Muscle layer of duodenum (tissue), 2 donors: ENCODE measurements around the gene TMEM115.

ENCODE experiments used
- H3K27ac ChIP-seq: one replicate; pipeline ENCODE4 v1.7.0; 2013; ENCODE audit warnings: mild to moderate bottlenecking, low read length
- H3K27me3 ChIP-seq: one replicate; pipeline ENCODE4 v1.7.0; 2013; ENCODE audit warnings: low read depth, mild to moderate bottlenecking, control low read depth, low read length
- H3K36me3 ChIP-seq, 2 donors: one replicate each; pipeline ENCODE4 v1.7.0; 2013; ENCODE audit warnings: low read length in 2 of 2, control low read depth in 1 of 2, mild to moderate bottlenecking in 1 of 2; ENCODE audit not compliant: insufficient read depth in 2 of 2, control insufficient read depth in 1 of 2
- H3K4me1 ChIP-seq, 2 donors: one replicate each; pipeline ENCODE4 v1.7.0; 2013; ENCODE audit warnings: low read length in 2 of 2, mild to moderate bottlenecking in 2 of 2, control low read depth in 1 of 2, moderate library complexity in 1 of 2; ENCODE audit not compliant: insufficient read depth in 2 of 2, control insufficient read depth in 1 of 2
- H3K4me3 ChIP-seq, 2 donors: one replicate each; pipeline ENCODE4 v1.7.0; 2013; ENCODE audit warnings: low read length in 2 of 2, low read depth in 1 of 2, mild to moderate bottlenecking in 1 of 2
- H3K9me3 ChIP-seq, 2 donors: one replicate each; pipeline ENCODE4 v1.7.0; 2013; ENCODE audit warnings: low read length in 2 of 2, control low read depth in 1 of 2, mild to moderate bottlenecking in 1 of 2; ENCODE audit not compliant: control insufficient read depth in 1 of 2
- donor health status: healthy.

The TMEM115 gene

GRCh38 chr3:50358355-50358910 is 888 bp downstream of the TMEM115 start:
- Histone ChIP-seq H3K4me3 (peak overlapping the region; percentile 83 to 99), H3K4me1 (peaks cover 32 to 38% of the 10 kb centered on the region in 2 donors), H3K36me3 (peaks cover 30 to 31% of the 10 kb centered on the region in 2 donors), H3K27ac (peak overlapping the region; percentile 82), H3K9me3 (no peaks in the 10 kb centered on the region), H3K27me3 (no peaks in the 10 kb centered on the region)

DNA sequence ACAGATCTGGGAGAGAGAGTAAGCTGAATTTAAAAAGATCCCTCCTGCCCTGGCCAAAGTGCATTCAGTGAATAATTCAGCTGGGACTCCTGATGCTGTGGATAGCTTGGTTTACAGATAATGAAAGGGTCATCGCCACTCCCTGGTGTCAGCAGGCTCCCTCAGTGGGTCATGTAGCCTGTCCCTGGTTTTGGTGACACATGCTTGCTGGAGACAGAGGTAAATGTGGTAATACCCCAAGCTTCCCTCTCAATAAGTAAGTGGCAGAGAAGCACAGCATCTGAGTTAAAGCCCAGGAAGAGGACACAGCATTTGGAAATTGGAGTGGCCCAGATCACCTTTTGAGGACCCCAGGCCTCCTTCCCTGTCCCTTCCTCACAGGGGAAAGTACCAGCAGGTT is 1.8 kb downstream of the TMEM115 start:
- Histone ChIP-seq H3K27ac (peak overlapping the region; percentile 82), H3K4me3 (peak overlapping the region; percentile 83 to 99), H3K9me3 (no peaks in the 10 kb centered on the region), H3K27me3 (no peaks in the 10 kb centered on the region), H3K36me3 (peaks cover 33 to 35% of the 10 kb centered on the region in 2 donors), H3K4me1 (peaks cover 32 to 38% of the 10 kb centered on the region in 2 donors)

GRCh38 chr3:50356553-50356952 is 2.8 kb downstream of the TMEM115 start:
- Histone ChIP-seq H3K36me3 (peaks cover 33 to 35% of the 10 kb centered on the region in 2 donors), H3K27ac (peak overlapping the region; percentile 82), H3K9me3 (no peaks in the 10 kb centered on the region), H3K4me1 (peaks cover 33 to 41% of the 10 kb centered on the region in 2 donors), H3K27me3 (no peaks in the 10 kb centered on the region), H3K4me3 (peak overlapping the region; percentile 83 to 99)

DNA sequence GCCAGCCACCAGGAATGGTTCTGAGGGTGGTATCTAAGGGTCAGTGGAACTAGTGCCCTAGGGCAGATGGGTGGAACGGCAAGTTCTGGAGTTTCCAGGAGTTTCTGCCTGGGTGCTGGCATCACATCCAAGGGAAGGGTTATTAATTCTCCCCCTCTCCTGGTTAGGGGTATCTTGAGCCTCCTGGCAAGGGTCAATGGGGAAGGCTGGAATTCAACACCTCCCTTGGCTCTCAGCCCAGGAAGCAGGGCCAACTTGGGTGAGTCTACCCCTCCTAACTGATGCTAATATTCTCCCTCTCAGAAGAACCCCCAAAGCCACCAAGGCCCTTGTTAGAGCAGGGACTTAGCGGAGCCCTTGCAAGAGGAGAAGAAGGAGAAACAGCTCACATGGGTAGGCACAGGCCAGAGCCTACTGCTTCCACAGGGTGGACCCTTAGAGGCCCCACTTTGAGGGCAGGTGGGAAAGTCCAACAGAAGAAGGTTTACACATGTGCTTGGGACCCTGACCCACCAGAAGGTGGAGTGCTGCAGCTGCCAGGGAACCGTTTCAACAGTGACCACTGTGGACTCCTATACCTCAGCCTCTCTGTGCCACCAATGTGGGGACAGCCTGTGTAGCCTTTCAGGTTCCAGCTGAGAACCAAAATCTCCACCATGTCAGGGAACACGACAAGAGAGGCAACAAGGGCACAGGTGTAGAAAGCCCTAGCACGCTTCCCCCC is 3.3 kb downstream of the TMEM115 start:
- peaks cover 33 to 35% of the 10 kb centered on the region in 2 donors for H3K36me3 ChIP-seq
- no peaks in the 10 kb centered on the region for H3K27me3 ChIP-seq
- peaks cover 38 to 47% of the 10 kb centered on the region in 2 donors for H3K4me1 ChIP-seq
- H3K4me3 ChIP-seq = peak overlapping the region; percentile 83 to 99
- no peaks in the 10 kb centered on the region for H3K9me3 ChIP-seq
- H3K27ac ChIP-seq = peak overlapping the region; percentile 82

GRCh38 chr3:50354850-50355249 is 4.5 kb downstream of the TMEM115 start:
- H3K4me1 ChIP-seq = peaks cover 43 to 53% of the 10 kb centered on the region in 2 donors
- H3K4me3 ChIP-seq = no peak overlapping the region
- no peak overlapping the region for H3K27ac ChIP-seq
- peaks cover 33 to 38% of the 10 kb centered on the region in 2 donors for H3K36me3 ChIP-seq
- H3K27me3 ChIP-seq = no peaks in the 10 kb centered on the region
- no peaks in the 10 kb centered on the region for H3K9me3 ChIP-seq

DNA sequence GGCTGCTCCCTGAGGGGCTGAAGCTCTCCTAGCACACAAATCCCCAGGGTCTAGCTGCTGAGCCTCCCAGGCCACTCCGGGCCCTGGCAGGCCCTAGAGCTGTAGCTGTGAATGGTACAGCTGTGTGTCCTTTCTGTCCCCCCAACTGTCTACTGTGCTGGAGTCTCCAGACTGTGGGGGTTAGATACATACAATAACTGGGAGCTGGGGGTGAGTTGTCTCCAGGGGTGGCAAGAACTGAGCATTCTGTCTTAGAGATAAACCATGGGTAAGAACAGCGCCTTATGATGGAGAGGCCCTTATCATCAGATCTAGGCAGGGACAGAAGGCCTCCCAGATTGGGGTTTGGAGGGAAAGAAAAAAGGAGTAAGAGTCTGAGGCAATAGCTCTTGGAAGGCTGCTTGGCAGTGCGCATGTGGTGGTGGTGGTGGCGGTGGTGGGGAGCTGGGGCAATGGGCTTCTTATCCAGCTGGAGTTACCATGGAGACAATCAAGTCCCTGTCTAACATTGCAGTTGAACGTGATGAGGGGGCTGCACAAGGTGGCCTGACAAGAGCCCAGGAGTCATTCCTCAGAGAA is 5.0 kb downstream of the TMEM115 start:
- Histone ChIP-seq H3K27ac (no peak overlapping the region), H3K36me3 (peaks cover 33 to 38% of the 10 kb centered on the region in 2 donors), H3K9me3 (no peaks in the 10 kb centered on the region), H3K27me3 (no peaks in the 10 kb centered on the region), H3K4me3 (no peak overlapping the region), H3K4me1 (peaks cover 49 to 55% of the 10 kb centered on the region in 2 donors)

DNA sequence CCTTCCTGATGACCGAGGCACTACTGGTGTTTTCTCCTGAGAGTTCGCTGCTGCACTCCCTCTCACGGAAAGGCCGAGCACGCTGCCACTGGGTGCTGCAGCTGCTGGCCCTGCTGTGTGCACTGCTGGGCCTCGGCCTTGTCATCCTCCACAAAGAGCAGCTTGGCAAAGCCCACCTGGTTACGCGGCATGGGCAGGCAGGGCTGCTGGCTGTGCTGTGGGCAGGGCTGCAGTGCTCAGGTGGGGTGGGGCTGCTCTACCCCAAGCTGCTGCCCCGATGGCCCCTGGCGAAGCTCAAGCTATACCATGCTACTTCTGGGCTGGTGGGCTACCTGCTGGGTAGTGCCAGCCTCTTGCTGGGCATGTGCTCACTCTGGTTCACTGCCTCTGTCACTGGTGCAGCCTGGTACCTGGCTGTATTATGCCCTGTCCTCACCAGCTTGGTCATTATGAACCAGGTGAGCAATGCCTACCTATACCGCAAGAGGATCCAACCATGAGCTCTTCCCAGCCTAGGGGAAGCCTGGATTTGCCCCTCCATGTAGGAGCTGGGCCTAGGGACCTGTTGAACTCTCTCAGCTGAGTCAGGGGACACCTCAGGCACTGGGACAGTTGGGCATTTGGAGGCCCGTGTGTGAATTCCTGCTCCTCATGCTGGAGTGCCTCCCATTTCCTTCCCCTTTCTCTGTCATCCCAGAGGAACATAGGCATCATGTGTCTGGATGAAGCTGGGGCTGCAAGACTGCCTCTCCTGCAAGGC is 5.9 kb downstream of the TMEM115 start:
- Histone ChIP-seq H3K27me3 (no peaks in the 10 kb centered on the region), H3K36me3 (peaks cover 34 to 38% of the 10 kb centered on the region in 2 donors), H3K9me3 (no peaks in the 10 kb centered on the region), H3K27ac (no peak overlapping the region), H3K4me3 (no peak overlapping the region), H3K4me1 (peaks cover 49 to 54% of the 10 kb centered on the region in 2 donors)

DNA sequence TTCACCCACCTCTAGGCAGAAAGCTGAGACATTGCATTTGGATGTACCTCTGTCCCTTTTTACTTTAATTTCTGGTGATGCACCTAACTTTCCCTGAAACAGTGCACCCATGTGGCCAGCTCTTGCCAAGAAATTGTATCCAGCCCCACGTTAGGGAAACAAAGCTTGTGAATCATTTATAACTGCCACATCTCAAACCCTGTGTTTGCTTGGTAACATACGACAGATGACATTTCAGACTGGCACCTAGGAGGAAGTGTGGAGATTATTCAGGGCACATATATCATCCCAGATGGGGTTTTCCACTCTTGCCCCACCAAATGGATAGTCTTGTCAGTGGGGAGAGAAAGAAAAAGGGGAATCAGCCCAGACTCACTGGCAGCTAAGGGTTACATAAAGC is 6.5 kb downstream of the TMEM115 start:
- no peaks in the 10 kb centered on the region for H3K9me3 ChIP-seq
- no peak overlapping the region for H3K27ac ChIP-seq
- H3K4me1 ChIP-seq = peaks cover 42 to 48% of the 10 kb centered on the region in 2 donors
- H3K36me3 ChIP-seq = peaks cover 38 to 44% of the 10 kb centered on the region in 2 donors
- H3K27me3 ChIP-seq = no peaks in the 10 kb centered on the region
- no peak overlapping the region for H3K4me3 ChIP-seq

- peak overlapping the region; percentile 90 for H3K27ac ChIP-seq
- H3K27me3 ChIP-seq = no peaks in the 10 kb centered on the region
- H3K9me3 ChIP-seq = no peaks in the 10 kb centered on the region
- H3K4me3 ChIP-seq = peak overlapping the region; percentile 83 to 94
- H3K36me3 ChIP-seq = peaks cover 32 to 49% of the 10 kb centered on the region in 2 donors
- H3K4me1 ChIP-seq = peaks cover 28 to 38% of the 10 kb centered on the region in 2 donors
Observed at GRCh38 chr3:50351323-50351697, 8.0 kb downstream of the TMEM115 start.

DNA sequence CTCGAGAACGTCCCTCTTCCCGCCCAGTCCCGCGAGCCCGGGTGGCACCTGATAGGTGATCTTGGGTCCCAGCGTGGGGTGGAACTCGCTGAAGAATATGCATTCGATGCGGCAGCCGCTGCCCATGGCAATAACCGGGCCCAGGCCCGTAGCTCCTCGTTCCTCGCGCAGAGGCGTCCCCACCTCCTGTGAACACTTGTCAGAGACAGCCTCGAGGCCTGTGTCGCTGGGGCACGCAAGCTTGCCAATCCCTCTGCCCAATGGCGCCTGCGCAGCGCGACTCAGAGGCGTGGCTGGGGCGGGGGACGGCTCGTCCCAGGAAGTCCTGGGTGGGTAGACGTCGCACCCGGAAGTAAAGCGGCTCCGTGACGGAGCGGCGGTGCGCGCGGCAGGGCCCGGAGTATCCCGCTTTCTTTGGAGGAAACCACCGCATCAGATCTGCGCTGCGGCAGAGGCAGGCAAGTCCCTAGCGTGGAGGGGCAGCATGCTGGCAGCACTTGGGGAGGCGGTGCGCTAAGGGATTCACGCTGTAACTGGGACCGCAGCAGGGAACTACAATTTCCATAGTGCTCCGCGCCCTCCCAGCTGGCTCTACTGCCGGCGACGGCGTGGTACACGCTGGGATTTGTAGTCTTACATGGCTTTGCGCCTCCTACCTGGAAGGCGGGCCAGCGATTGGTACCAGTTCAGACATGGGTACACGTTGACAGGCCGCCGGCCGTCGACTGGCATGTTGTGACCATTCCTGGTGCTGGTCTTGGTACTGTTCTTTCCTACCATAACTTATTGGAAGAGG is 8.6 kb downstream of the TMEM115 start, which contains the start of the genes CYB561D2 and NPRL2:
TSS of gene CYB561D2 (plus strand) at position 336 of the 796 bp plus-strand sequence. CDS start 572 bp downstream, outside the sequence.
TSS of gene NPRL2 (minus strand) at position 249 of the 796 bp plus-strand sequence. CDS start at position 126, 123 bp downstream.
- H3K27me3 ChIP-seq = no peaks in the 10 kb centered on the region
- H3K4me1 ChIP-seq = peaks cover 22 to 36% of the 10 kb centered on the region in 2 donors
- peaks cover 26 to 48% of the 10 kb centered on the region in 2 donors for H3K36me3 ChIP-seq
- H3K4me3 ChIP-seq = peak within 1 kb of the TSS; percentile 83 to 94
- H3K9me3 ChIP-seq = no peaks in the 10 kb centered on the region
- H3K27ac ChIP-seq = peak within 1 kb of the TSS; percentile 90
